Gastrocnemius medialis (tissue), 4 donors: Measurements from ENCODE around the gene GOLGA6A. TPM values are rescaled to one million over a fixed set of nuclear protein-coding genes. Genes with fewer than 3 reads are reported as not detected.
A peak's percentile ranks its signal among the peaks of the same experiment; 100 is the strongest.

Source experiments
- ATAC-seq, 2 donors: fragments of 150-250 bp; one replicate each; pipeline ENCODE4 v1.9.1; 2016
- DNase-seq, 2 donors: peaks; one replicate each; pipeline ENCODE4 v3.0.0-alpha.2; 2019
- H3K27ac ChIP-seq, 4 donors: fragments of 200-600 bp; sonication (generic); 1 replicate in 1 of 4; 2 replicates in 3 of 4; pipeline ENCODE4 v1.5.1; 2016 to 2018; ENCODE audit warnings: mild to moderate bottlenecking in 2 of 4, moderate library complexity in 1 of 4
- H3K27me3 ChIP-seq, 3 donors: fragments of 200-600 bp; sonication (generic) in 2 of 3; 1 replicate in 1 of 3; 2 replicates in 2 of 3; pipeline versions ENCODE4 v1.5.1 to v1.6.0; 2016 to 2019; ENCODE audit warnings: mild to moderate bottlenecking in 1 of 3, moderate library complexity in 1 of 3
- H3K36me3 ChIP-seq, 2 donors: fragments of 200-600 bp; sonication (generic) in 1 of 2; one replicate each; pipeline ENCODE4 v1.5.1; 2017 to 2018
- H3K4me1 ChIP-seq, 2 donors: fragments of 200-600 bp; sonication (generic) in 1 of 2; one replicate each; pipeline ENCODE4 v1.5.1; 2016 to 2017; ENCODE audit warnings: mild to moderate bottlenecking in 2 of 2
- H3K4me3 ChIP-seq, 4 donors: fragments of 200-600 bp; sonication (generic) in 3 of 4; 1 replicate in 1 of 4; 2 replicates in 3 of 4; pipeline ENCODE4 v1.5.1; 2016 to 2019; ENCODE audit warnings: mild to moderate bottlenecking in 2 of 4
- H3K9me3 ChIP-seq, 3 donors: fragments of 200-600 bp; sonication (generic) in 2 of 3; 1 replicate in 1 of 3; 2 replicates in 2 of 3; pipeline ENCODE4 v1.5.1; 2016 to 2019
- POLR2A ChIP-seq, 2 donors: fragments of 450-650 bp; IDR thresholded peaks; one replicate each; pipeline ENCODE4 v1.6.1; 2017; ENCODE audit warnings: antibody characterized with exemption in 2 of 2, mild to moderate bottlenecking in 2 of 2, moderate library complexity in 2 of 2
- in situ Hi-C, 4 donors: fragments of 200-750 bp; cut with MboI; loops; one replicate each; pipeline versions ENCODE4 v1.15.0 to v1.8.0; 2017; ENCODE audit warnings: low sequenced_read_pairs in 4 of 4
- intact Hi-C: fragments of 100-400 bp; cut with DNase I; formaldehyde crosslinking; loops from one replicate; pipeline ENCODE4 v1.15.1; 2023; ENCODE audit warnings: low total_unique reads
- total RNA-seq, 4 donors: library from RNA; depleted of rRNA; stranded (reverse); fragments of >200 nt; gene quantifications; one replicate each; pipeline versions ENCODE4 v1.1.0 to v1.2.3, GENCODE V29; 2016
- TF ChIP-seq, protein P1 (sequence below), 5 experiments: fragments of 450-650 bp in 3 of 5; fragments of 200-600 bp in 2 of 5; sonication (generic) in 2 of 5; IDR thresholded peaks in 4 of 5; conservative IDR thresholded peaks in 1 of 5; 1 replicate in 4 of 5; 2 replicates in 1 of 5; pipeline ENCODE4 v1.5.1; 2016 to 2019; ENCODE audit warnings: antibody characterized with exemption in 5 of 5, mild to moderate bottlenecking in 3 of 5, moderate library complexity in 3 of 5

Gene GOLGA6A
- total RNA-seq, 4 donors from 2014 or later, result 0.10 to 0.83 TPM; not detected in 2

DNA sequence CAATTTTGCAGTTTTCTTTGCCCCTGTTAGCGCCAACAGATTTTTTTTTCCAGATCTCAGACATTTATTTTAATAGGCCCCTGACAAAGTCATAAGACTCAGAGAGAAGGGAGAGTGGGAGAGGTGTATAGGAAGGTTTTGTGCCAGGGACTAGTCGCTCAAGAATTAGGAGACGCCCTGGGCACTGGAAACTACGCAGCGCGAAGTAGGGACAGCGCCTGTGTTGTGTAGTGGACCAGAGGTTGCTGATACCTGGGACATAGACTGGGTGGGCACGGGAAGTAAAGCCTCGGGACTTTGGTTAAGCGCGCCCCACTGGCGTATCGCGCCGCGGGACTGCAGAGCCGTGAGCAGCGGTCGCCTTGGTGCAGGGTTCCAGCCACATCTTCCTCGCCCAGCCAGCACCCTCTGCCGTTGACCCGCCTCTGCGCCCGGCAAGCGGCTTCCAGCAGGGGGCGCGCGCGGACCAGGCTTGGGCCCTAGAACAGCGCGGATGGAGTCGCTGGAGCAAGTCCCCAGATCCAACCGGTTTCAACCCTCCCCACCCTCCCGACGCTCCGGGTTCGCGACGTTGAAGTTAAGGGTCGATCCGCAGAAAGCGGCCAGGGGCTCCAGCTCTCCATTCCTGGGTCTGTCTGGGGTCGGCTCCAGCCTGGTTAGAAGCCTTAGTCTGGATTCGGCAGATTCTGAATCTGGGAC, 45.1 kb upstream of the GOLGA6A start:
- in situ Hi-C loops, result loop anchor here in 2 of 4 donors (5.0 to 10.0 kb wide), 2 partner anchors 73 to 180 kb away; no protein-coding TSS in a partner anchor
- Histone ChIP-seq H3K27ac (peak overlapping the region in 3 of 4 donors; percentile 27 to 59 (median 38)), H3K4me3 (peak overlapping the region; percentile 43 to 57 (median 50)), H3K9me3 (no peaks in the 10 kb centered on the region), H3K27me3 (peaks cover 51 to 66% (median 53%) of the 10 kb centered on the region in 3 donors), H3K36me3 (no peaks in the 10 kb centered on the region), H3K4me1 (peaks cover 0 to 19% of the 10 kb centered on the region in 2 donors)
- intact Hi-C loops, result loop anchor here (1.0 to 10.0 kb wide), 4 partner anchors 153 to 1147 kb away; no protein-coding TSS in a partner anchor
- peak; percentile 86 to 90 for ATAC-seq
- peak; percentile 70 to 73 for DNase-seq
- TF ChIP-seq, protein P1, sequence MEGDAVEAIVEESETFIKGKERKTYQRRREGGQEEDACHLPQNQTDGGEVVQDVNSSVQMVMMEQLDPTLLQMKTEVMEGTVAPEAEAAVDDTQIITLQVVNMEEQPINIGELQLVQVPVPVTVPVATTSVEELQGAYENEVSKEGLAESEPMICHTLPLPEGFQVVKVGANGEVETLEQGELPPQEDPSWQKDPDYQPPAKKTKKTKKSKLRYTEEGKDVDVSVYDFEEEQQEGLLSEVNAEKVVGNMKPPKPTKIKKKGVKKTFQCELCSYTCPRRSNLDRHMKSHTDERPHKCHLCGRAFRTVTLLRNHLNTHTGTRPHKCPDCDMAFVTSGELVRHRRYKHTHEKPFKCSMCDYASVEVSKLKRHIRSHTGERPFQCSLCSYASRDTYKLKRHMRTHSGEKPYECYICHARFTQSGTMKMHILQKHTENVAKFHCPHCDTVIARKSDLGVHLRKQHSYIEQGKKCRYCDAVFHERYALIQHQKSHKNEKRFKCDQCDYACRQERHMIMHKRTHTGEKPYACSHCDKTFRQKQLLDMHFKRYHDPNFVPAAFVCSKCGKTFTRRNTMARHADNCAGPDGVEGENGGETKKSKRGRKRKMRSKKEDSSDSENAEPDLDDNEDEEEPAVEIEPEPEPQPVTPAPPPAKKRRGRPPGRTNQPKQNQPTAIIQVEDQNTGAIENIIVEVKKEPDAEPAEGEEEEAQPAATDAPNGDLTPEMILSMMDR (IDR thresholded peaks at IDR 0.05 in 4 of 5, conservative IDR thresholded peaks at IDR 0.05 in 1 of 5), result peak; percentile 91 to 99 (median 98)
- TF ChIP-seq POLR2A (IDR thresholded peaks at IDR 0.05), result no peak

- intact Hi-C loops (loop anchor here (10.0 kb wide), 2 partner anchors 150 to 1150 kb away; no protein-coding TSS in a partner anchor), in situ Hi-C loops (loop anchor here in 3 of 4 donors (5.0 to 10.0 kb wide), 2 partner anchors 70 to 183 kb away; no protein-coding TSS in a partner anchor)
- DNase-seq, result no peak
- Histone ChIP-seq H3K4me1 (peaks cover 0 to 8% of the 10 kb centered on the region in 2 donors), H3K9me3 (no peaks in the 10 kb centered on the region), H3K36me3 (no peaks in the 10 kb centered on the region), H3K27me3 (peaks cover 28 to 43% (median 29%) of the 10 kb centered on the region in 3 donors), H3K27ac (no peak overlapping the region), H3K4me3 (no peak overlapping the region)
- ATAC-seq, result no peak
- TF ChIP-seq, protein P1 (IDR thresholded peaks at IDR 0.05 in 4 of 5, conservative IDR thresholded peaks at IDR 0.05 in 1 of 5), result no peak
- no peak for TF ChIP-seq POLR2A (IDR thresholded peaks at IDR 0.05)
Observed at GRCh38 chr15:74124759-74125158, 42.4 kb upstream of the GOLGA6A start.

DNA sequence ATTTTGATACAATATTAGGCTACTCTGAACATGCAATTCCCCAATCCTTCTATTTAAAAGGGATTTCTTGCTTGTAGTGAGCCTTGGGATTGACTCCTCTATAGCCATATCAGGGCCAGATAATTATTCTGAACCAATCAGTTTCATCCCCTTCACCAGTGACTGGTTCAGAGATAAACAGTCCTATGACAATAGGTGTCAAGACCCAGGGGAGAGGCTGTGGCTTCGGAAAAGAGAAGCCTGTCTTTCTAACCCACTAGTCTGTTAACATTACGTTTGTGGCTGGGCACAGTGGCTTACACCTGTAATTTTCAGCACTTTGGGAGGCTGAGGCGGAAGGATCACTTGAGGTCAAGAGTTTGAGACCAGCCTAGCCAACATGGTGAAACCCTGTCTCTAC, 41.8 kb upstream of the GOLGA6A start:
- H3K4me3 ChIP-seq, result no peak overlapping the region
- no peaks in the 10 kb centered on the region for H3K36me3 ChIP-seq
- no peak overlapping the region for H3K27ac ChIP-seq
- ATAC-seq, result no peak
- DNase-seq, result no peak
- in situ Hi-C loops (loop anchor here in 2 of 4 donors (5.0 to 10.0 kb wide), 2 partner anchors 69 to 183 kb away; no protein-coding TSS in a partner anchor), intact Hi-C loops (loop anchor here (10.0 kb wide), 2 partner anchors 149 to 1151 kb away; no protein-coding TSS in a partner anchor)
- H3K9me3 ChIP-seq, result no peaks in the 10 kb centered on the region
- TF ChIP-seq, protein P1 (IDR thresholded peaks at IDR 0.05 in 4 of 5, conservative IDR thresholded peaks at IDR 0.05 in 1 of 5), result no peak
- no peak for TF ChIP-seq POLR2A (IDR thresholded peaks at IDR 0.05)
- peaks cover 22 to 37% (median 24%) of the 10 kb centered on the region in 3 donors for H3K27me3 ChIP-seq
- peaks cover 0 to 5% of the 10 kb centered on the region in 2 donors for H3K4me1 ChIP-seq

GRCh38 chr15:74123658-74124057, 41.3 kb upstream of the GOLGA6A start:
- Histone ChIP-seq H3K4me3 (no peak overlapping the region), H3K27me3 (peaks cover 17 to 32% (median 19%) of the 10 kb centered on the region in 3 donors), H3K36me3 (no peaks in the 10 kb centered on the region), H3K27ac (no peak overlapping the region), H3K4me1 (peaks cover 0 to 5% of the 10 kb centered on the region in 2 donors), H3K9me3 (no peaks in the 10 kb centered on the region)
- intact Hi-C loops (loop anchor here (10.0 kb wide), 2 partner anchors 149 to 1151 kb away; no protein-coding TSS in a partner anchor), in situ Hi-C loops (loop anchor here in 2 of 4 donors (5.0 to 10.0 kb wide), 2 partner anchors 69 to 184 kb away; no protein-coding TSS in a partner anchor)
- ATAC-seq (no peak), DNase-seq (no peak)
- TF ChIP-seq, protein P1 (IDR thresholded peaks at IDR 0.05 in 4 of 5, conservative IDR thresholded peaks at IDR 0.05 in 1 of 5), result no peak
- no peak for TF ChIP-seq POLR2A (IDR thresholded peaks at IDR 0.05)
